GM04503 (cell line): ENCODE data around the gene KRT4.
"Not testable (repeated sequence)": the region's sequence is repeated elsewhere in the genome, so short reads cannot be mapped to it uniquely, and the experiment has no call there.

Source experiments
- DNase-seq: peaks from one replicate; pipeline ENCODE4 v3.0.0-alpha.2; 2012; ENCODE audit warnings: low read depth

The KRT4 gene

GRCh38 chr12:52807544-52808470 is 6.1 kb downstream of the KRT4 start:
- DNase-seq: no peak

GRCh38 chr12:52806821-52807543 is 6.9 kb downstream of the KRT4 start:
- no peak for DNase-seq

GRCh38 chr12:52806169-52806811 is 7.6 kb downstream of the KRT4 start:
- no peak for DNase-seq

- no peak for DNase-seq
Measured at GRCh38 chr12:52805739-52806138, 8.2 kb downstream of the KRT4 start.

GRCh38 chr12:52805000-52805399 is 8.9 kb downstream of the KRT4 start:
- DNase-seq: no peak

GRCh38 chr12:52802442-52802841 is 11.5 kb downstream of the KRT4 start:
- DNase-seq: no peak

- DNase-seq: no peak
Measured at GRCh38 chr12:52801773-52802172, 12.1 kb downstream of the KRT4 start.

- DNase-seq: no peak
Measured at GRCh38 chr12:52800259-52800917, 13.5 kb downstream of the KRT4 start.

- no peak for DNase-seq
Measured at GRCh38 chr12:52799505-52800211, 14.3 kb downstream of the KRT4 start.

- no peak for DNase-seq
Measured at GRCh38 chr12:52798671-52799504, 15.0 kb downstream of the KRT4 start.

GRCh38 chr12:52798003-52798670 is 15.8 kb downstream of the KRT4 start:
- peak; percentile 44 for DNase-seq

- DNase-seq: no peak
Measured at GRCh38 chr12:52797529-52797894, 16.4 kb downstream of the KRT4 start.

- no peak for DNase-seq
Measured at GRCh38 chr12:52796839-52797528, 16.9 kb downstream of the KRT4 start.

- no peak for DNase-seq
Measured at GRCh38 chr12:52796429-52796794, 17.5 kb downstream of the KRT4 start.

- DNase-seq: no peak
Measured at GRCh38 chr12:52795694-52796428, 18.1 kb downstream of the KRT4 start, which contains the start of gene KRT3. Gene KRT3 (minus strand): TSS chr12:52796117. CDS start chr12:52796042, 75 bp downstream.

- DNase-seq: not testable (repeated sequence)
Measured at GRCh38 chr12:52795332-52795674, 18.6 kb downstream of the KRT4 start.

GRCh38 chr12:52794479-52795331 is 19.2 kb downstream of the KRT4 start:
- DNase-seq: peak; percentile 21
